ENCODE results near the gene NCOA5. TPM values are rescaled to one million over a fixed set of nuclear protein-coding genes. Genes with fewer than 3 reads are reported as not detected.

The NCOA5 gene
- total RNA-seq, 2 donors from 2014 or later: 11.9 to 13.7 TPM

- no peak for DNase-seq
- Histone ChIP-seq H3K9me3 (no peaks in the 10 kb centered on the region), H3K27ac (no peak overlapping the region), H3K36me3 (replicated peaks in 1 of 2; ENCODE audit: insufficient read depth in 1 of 2, low read depth in 2 of 2) (no peaks in the 10 kb centered on the region), H3K4me3 (no peak overlapping the region), H3K27me3 (peaks cover 0 to 24% of the 10 kb centered on the region in 2 donors), H3K4me1 (peaks cover 10% of the 10 kb centered on the region)
- intact Hi-C loops (cut with DNase I): no loop called here
- no peak for ATAC-seq
- TF ChIP-seq CTCF (IDR thresholded peaks at IDR 0.05) (no peak), POLR2A (IDR thresholded peaks at IDR 0.05) (no peak)
- 10% methylated on average over 16 to 40 of the region's 49 CpGs for WGBS, 2 donors
Observed at GRCh38 chr20:46030284-46031013, 59.3 kb downstream of the NCOA5 start.

- Histone ChIP-seq H3K4me1 (peaks cover 10% of the 10 kb centered on the region), H3K4me3 (no peak within 1 kb of the TSS), H3K27ac (no peak within 1 kb of the TSS), H3K9me3 (no peaks in the 10 kb centered on the region), H3K36me3 (replicated peaks in 1 of 2; ENCODE audit: insufficient read depth in 1 of 2, low read depth in 2 of 2) (no peaks in the 10 kb centered on the region), H3K27me3 (peaks cover 0 to 19% of the 10 kb centered on the region in 2 donors)
- 14 to 16% methylated on average over 51 to 53 of the region's 56 CpGs for WGBS, 2 donors
- intact Hi-C loops (cut with DNase I): no loop called here
- no peak for ATAC-seq
- no peak for TF ChIP-seq POLR2A (IDR thresholded peaks at IDR 0.05)
- TF ChIP-seq CTCF (IDR thresholded peaks at IDR 0.05): no peak
- no peak for DNase-seq
Observed at GRCh38 chr20:46028772-46029371, 60.9 kb downstream of the NCOA5 start, which contains the start of gene SLC12A5. Gene SLC12A5, plus strand, starts transcription at chr20:46029215. Its CDS starts 130 bp downstream, at chr20:46029345.

GRCh38 chr20:46028110-46028509 lies 61.7 kb downstream of the NCOA5 start:
- DNase-seq (no peak), ATAC-seq (no peak)
- Histone ChIP-seq H3K36me3 (replicated peaks in 1 of 2; ENCODE audit: insufficient read depth in 1 of 2, low read depth in 2 of 2) (no peaks in the 10 kb centered on the region), H3K4me1 (peaks cover 10% of the 10 kb centered on the region), H3K27ac (no peak overlapping the region), H3K27me3 (peaks cover 0 to 19% of the 10 kb centered on the region in 2 donors), H3K4me3 (no peak overlapping the region), H3K9me3 (no peaks in the 10 kb centered on the region)
- 58 to 62% methylated on average over 7 of the region's 7 CpGs for WGBS, 2 donors
- intact Hi-C loops (cut with DNase I): no loop called here
- TF ChIP-seq CTCF (IDR thresholded peaks at IDR 0.05) (no peak), POLR2A (IDR thresholded peaks at IDR 0.05) (no peak)

GRCh38 chr20:46027245-46027853 lies 62.4 kb downstream of the NCOA5 start:
- Histone ChIP-seq H3K27me3 (peaks cover 0 to 19% of the 10 kb centered on the region in 2 donors), H3K36me3 (replicated peaks in 1 of 2; ENCODE audit: insufficient read depth in 1 of 2, low read depth in 2 of 2) (no peaks in the 10 kb centered on the region), H3K27ac (no peak overlapping the region), H3K9me3 (no peaks in the 10 kb centered on the region), H3K4me1 (peaks cover 17% of the 10 kb centered on the region), H3K4me3 (no peak overlapping the region)
- TF ChIP-seq CTCF (IDR thresholded peaks at IDR 0.05): no peak
- no peak for TF ChIP-seq POLR2A (IDR thresholded peaks at IDR 0.05)
- 5 to 8% methylated on average over 4 of the region's 4 CpGs for WGBS, 2 donors
- intact Hi-C loops (cut with DNase I): no loop called here
- ATAC-seq (no peak), DNase-seq (peak; percentile 45 to 63 (median 52))

Data from body of pancreas (tissue), 4 donors.